Measurements from ENCODE around the gene UBE2V1. TPM values are rescaled to one million over a fixed set of nuclear protein-coding genes. Genes with fewer than 3 reads are reported as not detected.

Gene UBE2V1
- polyA plus RNA-seq, 1 donor = 131 TPM

GRCh38 chr20:50055524-50056083 is 57.3 kb downstream of the UBE2V1 start:
- DNase-seq = no peak
- Histone ChIP-seq H3K4me1 (ENCODE audit: control insufficient read depth, insufficient read depth, low read length) (peaks cover 3% of the 10 kb centered on the region), H3K27ac (ENCODE audit: low read length) (no peak overlapping the region), H3K36me3 (ENCODE audit: control insufficient read depth, insufficient read depth, low read length) (no peaks in the 10 kb centered on the region), H3K4me3 (ENCODE audit: low read length) (no peak overlapping the region), H3K27me3 (ENCODE audit: control insufficient read depth, insufficient read depth, low read length) (peaks cover 2% of the 10 kb centered on the region), H3K9me3 (ENCODE audit: control insufficient read depth, low read depth, low read length) (no peaks in the 10 kb centered on the region)
- WGBS (ENCODE audit: insufficient coverage, low lambda C conversion rate) = 20% methylated on average over 1 of the region's 14 CpGs

- no peak overlapping the region for H3K27ac ChIP-seq (ENCODE audit: low read length)
- DNase-seq = peak in 1 of 2 donors; percentile 25
Measured at GRCh38 chr20:50054626-50055511, 58.1 kb downstream of the UBE2V1 start.

GRCh38 chr20:50054231-50054547 is 58.8 kb downstream of the UBE2V1 start:
- H3K9me3 ChIP-seq (ENCODE audit: control insufficient read depth, low read depth, low read length) = no peaks in the 10 kb centered on the region
- H3K4me3 ChIP-seq (ENCODE audit: low read length) = no peak overlapping the region
- H3K4me1 ChIP-seq (ENCODE audit: control insufficient read depth, insufficient read depth, low read length) = peaks cover 3% of the 10 kb centered on the region
- H3K27me3 ChIP-seq (ENCODE audit: control insufficient read depth, insufficient read depth, low read length) = peaks cover 2% of the 10 kb centered on the region
- WGBS (ENCODE audit: insufficient coverage, low lambda C conversion rate) = no CpG with 5 or more reads among the region's 5 CpGs
- no peaks in the 10 kb centered on the region for H3K36me3 ChIP-seq (ENCODE audit: control insufficient read depth, insufficient read depth, low read length)
- no peak overlapping the region for H3K27ac ChIP-seq (ENCODE audit: low read length)
- DNase-seq = no peak

More at GRCh38 chr20:50054626-50055511, 58.1 kb downstream of the UBE2V1 start:
- Histone ChIP-seq H3K4me3 (ENCODE audit: low read length) (no peak overlapping the region), H3K4me1 (ENCODE audit: control insufficient read depth, insufficient read depth, low read length) (peaks cover 3% of the 10 kb centered on the region), H3K36me3 (ENCODE audit: control insufficient read depth, insufficient read depth, low read length) (no peaks in the 10 kb centered on the region), H3K27me3 (ENCODE audit: control insufficient read depth, insufficient read depth, low read length) (peaks cover 2% of the 10 kb centered on the region), H3K9me3 (ENCODE audit: control insufficient read depth, low read depth, low read length) (no peaks in the 10 kb centered on the region)
- no CpG with 5 or more reads among the region's 34 CpGs for WGBS (ENCODE audit: insufficient coverage, low lambda C conversion rate)

- Histone ChIP-seq H3K4me3 (ENCODE audit: low read length) (no peak overlapping the region), H3K27ac (ENCODE audit: low read length) (no peak overlapping the region), H3K27me3 (ENCODE audit: control insufficient read depth, insufficient read depth, low read length) (peaks cover 2% of the 10 kb centered on the region), H3K9me3 (ENCODE audit: control insufficient read depth, low read depth, low read length) (no peaks in the 10 kb centered on the region), H3K4me1 (ENCODE audit: control insufficient read depth, insufficient read depth, low read length) (peaks cover 3% of the 10 kb centered on the region), H3K36me3 (ENCODE audit: control insufficient read depth, insufficient read depth, low read length) (no peaks in the 10 kb centered on the region)
- no CpG with 5 or more reads among the region's 19 CpGs for WGBS (ENCODE audit: insufficient coverage, low lambda C conversion rate)
- no peak for DNase-seq
Measured at GRCh38 chr20:50053362-50054230, 59.4 kb downstream of the UBE2V1 start.

- no peaks in the 10 kb centered on the region for H3K36me3 ChIP-seq (ENCODE audit: control insufficient read depth, insufficient read depth, low read length)
- no peak overlapping the region for H3K4me3 ChIP-seq (ENCODE audit: low read length)
- no peak for DNase-seq
- peaks cover 2% of the 10 kb centered on the region for H3K27me3 ChIP-seq (ENCODE audit: control insufficient read depth, insufficient read depth, low read length)
- H3K9me3 ChIP-seq (ENCODE audit: control insufficient read depth, low read depth, low read length) = no peaks in the 10 kb centered on the region
- peaks cover 3% of the 10 kb centered on the region for H3K4me1 ChIP-seq (ENCODE audit: control insufficient read depth, insufficient read depth, low read length)
- no CpG with 5 or more reads among the region's 20 CpGs for WGBS (ENCODE audit: insufficient coverage, low lambda C conversion rate)
- no peak overlapping the region for H3K27ac ChIP-seq (ENCODE audit: low read length)
Measured at GRCh38 chr20:50052550-50053361, 60.2 kb downstream of the UBE2V1 start.

- H3K27ac ChIP-seq (ENCODE audit: low read length) = no peak overlapping the region
- peaks cover 3% of the 10 kb centered on the region for H3K4me1 ChIP-seq (ENCODE audit: control insufficient read depth, insufficient read depth, low read length)
- H3K27me3 ChIP-seq (ENCODE audit: control insufficient read depth, insufficient read depth, low read length) = peaks cover 2% of the 10 kb centered on the region
- H3K4me3 ChIP-seq (ENCODE audit: low read length) = no peak overlapping the region
- no peaks in the 10 kb centered on the region for H3K36me3 ChIP-seq (ENCODE audit: control insufficient read depth, insufficient read depth, low read length)
- no peak for DNase-seq
- no peaks in the 10 kb centered on the region for H3K9me3 ChIP-seq (ENCODE audit: control insufficient read depth, low read depth, low read length)
- no CpG with 5 or more reads among the region's 11 CpGs for WGBS (ENCODE audit: insufficient coverage, low lambda C conversion rate)
Measured at GRCh38 chr20:50050660-50051308, 62.2 kb downstream of the UBE2V1 start.

- Histone ChIP-seq H3K9me3 (ENCODE audit: control insufficient read depth, low read depth, low read length) (no peaks in the 10 kb centered on the region), H3K27ac (ENCODE audit: low read length) (no peak overlapping the region), H3K4me1 (ENCODE audit: control insufficient read depth, insufficient read depth, low read length) (peaks cover 3% of the 10 kb centered on the region), H3K36me3 (ENCODE audit: control insufficient read depth, insufficient read depth, low read length) (no peaks in the 10 kb centered on the region), H3K27me3 (ENCODE audit: control insufficient read depth, insufficient read depth, low read length) (peaks cover 2% of the 10 kb centered on the region), H3K4me3 (ENCODE audit: low read length) (no peak overlapping the region)
- no peak for DNase-seq
- WGBS (ENCODE audit: insufficient coverage, low lambda C conversion rate) = no CpG with 5 or more reads among the region's 5 CpGs
Measured at GRCh38 chr20:50050214-50050613, 62.7 kb downstream of the UBE2V1 start.

GRCh38 chr20:50049442-50050026 is 63.4 kb downstream of the UBE2V1 start:
- H3K27ac ChIP-seq (ENCODE audit: low read length) = no peak overlapping the region
- WGBS (ENCODE audit: insufficient coverage, low lambda C conversion rate) = no CpG with 5 or more reads among the region's 10 CpGs
- DNase-seq = no peak
- peaks cover 2% of the 10 kb centered on the region for H3K27me3 ChIP-seq (ENCODE audit: control insufficient read depth, insufficient read depth, low read length)
- H3K4me3 ChIP-seq (ENCODE audit: low read length) = no peak overlapping the region
- H3K36me3 ChIP-seq (ENCODE audit: control insufficient read depth, insufficient read depth, low read length) = no peaks in the 10 kb centered on the region
- H3K9me3 ChIP-seq (ENCODE audit: control insufficient read depth, low read depth, low read length) = no peaks in the 10 kb centered on the region
- H3K4me1 ChIP-seq (ENCODE audit: control insufficient read depth, insufficient read depth, low read length) = peaks cover under 1% of the 10 kb centered on the region

GRCh38 chr20:50048420-50049166 is 64.4 kb downstream of the UBE2V1 start:
- Histone ChIP-seq H3K27ac (ENCODE audit: low read length) (no peak overlapping the region), H3K27me3 (ENCODE audit: control insufficient read depth, insufficient read depth, low read length) (peaks cover 2% of the 10 kb centered on the region), H3K9me3 (ENCODE audit: control insufficient read depth, low read depth, low read length) (no peaks in the 10 kb centered on the region), H3K4me3 (ENCODE audit: low read length) (no peak overlapping the region), H3K4me1 (ENCODE audit: control insufficient read depth, insufficient read depth, low read length) (no peaks in the 10 kb centered on the region), H3K36me3 (ENCODE audit: control insufficient read depth, insufficient read depth, low read length) (no peaks in the 10 kb centered on the region)
- no peak for DNase-seq
- WGBS (ENCODE audit: insufficient coverage, low lambda C conversion rate) = no CpG with 5 or more reads among the region's 16 CpGs
